Germinal center (tissue), 1 donor: Measurements from ENCODE around the gene PTPRN.
"Not testable (repeated sequence)": the region's sequence is repeated elsewhere in the genome, so short reads cannot be mapped to it uniquely, and the experiment has no call there.

Experiments
- DNase-seq: peaks from one replicate; pipeline ENCODE4 v3.0.0; 2012; ENCODE audit warnings: mixed read lengths, low spot score

The PTPRN gene

DNA sequence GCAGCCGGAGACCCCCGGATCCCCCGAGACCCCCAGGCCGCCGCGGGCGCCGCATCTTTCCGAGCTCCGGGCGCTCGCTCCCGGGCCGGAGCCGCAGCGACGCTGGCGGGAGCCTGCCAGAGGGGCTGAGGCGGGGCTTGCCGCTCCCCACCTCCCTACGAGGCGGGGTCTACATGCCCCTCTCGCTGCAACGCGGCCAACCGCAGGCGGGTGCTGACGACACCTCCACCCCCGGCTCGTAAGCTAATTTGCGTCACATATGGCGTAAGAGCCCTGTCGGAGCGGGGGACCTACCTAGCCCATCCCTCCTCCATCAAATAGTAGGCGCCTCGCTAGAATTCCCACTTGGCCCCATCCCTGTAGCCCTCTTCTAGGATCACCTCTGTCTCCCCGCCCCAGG, at the start of gene PTPRN:
Gene PTPRN (minus strand): TSS at position 124 of the 400 bp plus-strand sequence. CDS start 69 bp downstream, at position 55.
- DNase-seq: no peak

DNA sequence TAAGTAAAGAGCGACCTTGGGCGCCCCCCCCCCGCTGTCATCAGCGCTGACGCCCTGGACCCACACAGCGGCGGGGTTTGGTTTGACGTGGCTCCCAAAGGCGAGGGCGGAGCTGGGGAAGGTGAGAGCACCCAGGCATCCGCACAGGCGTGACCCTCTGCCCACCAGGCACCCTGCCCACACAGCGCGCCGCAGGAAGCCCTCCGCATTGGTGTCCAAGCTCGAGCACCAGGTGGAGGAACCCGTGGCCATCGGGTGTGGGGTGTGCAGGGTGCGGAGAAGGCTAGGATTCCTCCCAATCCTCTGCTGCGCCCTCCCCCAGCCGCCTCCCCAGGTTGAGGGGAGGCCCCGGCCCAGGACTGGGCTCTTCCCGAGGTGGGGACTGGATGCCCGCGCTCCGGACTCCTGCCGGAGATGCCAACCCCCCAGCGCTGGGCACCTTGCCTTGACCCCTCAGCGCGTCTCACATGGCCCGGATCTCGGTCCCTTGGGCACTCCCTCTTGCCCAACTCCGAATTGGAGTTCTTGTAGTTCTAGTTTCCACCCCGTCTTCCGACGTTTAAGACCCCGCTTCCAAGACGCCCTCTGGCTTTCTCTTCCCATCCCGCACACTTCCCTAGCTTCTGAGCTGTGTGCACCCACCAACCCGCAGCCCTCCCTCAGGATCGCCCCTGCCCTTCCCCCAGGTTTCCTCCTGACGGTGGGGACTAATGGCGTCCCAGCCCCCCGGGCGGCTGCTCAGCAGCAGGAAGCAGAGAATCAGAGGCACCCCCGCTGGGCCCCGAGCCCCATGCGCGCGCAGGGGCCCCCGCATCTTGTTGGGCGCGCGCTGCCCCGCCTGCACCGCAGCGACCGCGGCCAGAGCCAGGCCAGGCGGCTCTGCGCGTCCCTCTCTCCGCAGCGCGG, 49.2 kb upstream of the PTPRN start:
- no peak for DNase-seq

DNA sequence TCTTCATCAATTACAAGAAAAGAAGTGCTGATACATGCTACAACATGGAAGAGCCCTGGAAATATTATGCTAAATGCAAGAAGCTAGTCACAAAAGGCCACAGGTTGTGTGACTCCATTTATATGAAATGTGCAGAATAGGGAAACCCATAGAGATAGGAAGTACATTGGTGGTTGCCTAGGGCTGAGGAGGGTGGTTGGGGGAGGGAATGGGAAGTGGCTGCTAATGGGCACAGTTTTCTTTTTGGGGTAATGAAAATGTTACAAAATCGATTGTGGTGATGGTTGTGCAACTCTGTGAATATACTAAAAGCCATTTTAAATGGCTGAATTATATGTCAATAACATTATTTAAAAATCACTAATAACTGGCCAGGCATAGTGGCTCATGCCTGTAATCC, 47.6 kb upstream of the PTPRN start:
- DNase-seq: no peak

DNA sequence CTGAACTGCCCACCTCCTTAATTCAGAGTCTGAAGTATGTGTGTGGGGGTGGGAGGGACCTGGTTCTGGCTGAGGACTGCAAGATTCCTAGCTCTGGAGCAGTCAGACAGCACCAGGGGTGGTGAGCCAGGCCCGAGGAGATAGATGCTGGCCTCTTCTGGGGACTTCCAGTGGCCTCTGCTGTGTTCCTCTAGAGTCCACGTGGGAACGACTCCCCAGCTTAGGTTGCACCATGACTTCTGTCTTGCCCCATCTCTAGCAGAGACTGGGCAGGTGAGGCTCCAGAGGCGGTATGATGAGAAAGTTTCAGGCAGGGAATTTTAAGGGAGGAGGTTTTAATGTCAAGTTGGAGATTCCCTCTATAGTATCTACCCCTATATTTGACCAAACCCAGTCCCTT, 45.4 kb upstream of the PTPRN start:
- DNase-seq: no peak

DNA sequence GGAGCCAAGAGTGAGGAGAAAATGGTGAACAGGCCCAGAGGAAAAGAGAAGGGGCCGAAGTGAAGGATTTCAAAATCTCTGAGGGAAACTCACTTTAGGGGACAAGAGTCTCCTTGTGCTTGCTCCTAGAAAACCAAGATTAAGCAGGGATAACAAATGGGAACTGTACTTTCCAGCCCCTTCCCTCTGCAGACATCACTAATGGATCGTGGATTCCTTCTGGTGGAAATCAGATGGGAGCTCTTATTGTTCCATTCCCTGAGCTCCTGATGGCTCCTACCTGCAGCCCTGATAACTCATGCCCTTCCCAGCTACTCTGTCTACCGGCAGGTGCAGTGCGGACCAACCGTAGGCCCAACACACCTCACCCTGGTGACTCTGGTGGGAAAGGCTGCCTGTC, 43.9 kb upstream of the PTPRN start:
- no peak for DNase-seq

DNA sequence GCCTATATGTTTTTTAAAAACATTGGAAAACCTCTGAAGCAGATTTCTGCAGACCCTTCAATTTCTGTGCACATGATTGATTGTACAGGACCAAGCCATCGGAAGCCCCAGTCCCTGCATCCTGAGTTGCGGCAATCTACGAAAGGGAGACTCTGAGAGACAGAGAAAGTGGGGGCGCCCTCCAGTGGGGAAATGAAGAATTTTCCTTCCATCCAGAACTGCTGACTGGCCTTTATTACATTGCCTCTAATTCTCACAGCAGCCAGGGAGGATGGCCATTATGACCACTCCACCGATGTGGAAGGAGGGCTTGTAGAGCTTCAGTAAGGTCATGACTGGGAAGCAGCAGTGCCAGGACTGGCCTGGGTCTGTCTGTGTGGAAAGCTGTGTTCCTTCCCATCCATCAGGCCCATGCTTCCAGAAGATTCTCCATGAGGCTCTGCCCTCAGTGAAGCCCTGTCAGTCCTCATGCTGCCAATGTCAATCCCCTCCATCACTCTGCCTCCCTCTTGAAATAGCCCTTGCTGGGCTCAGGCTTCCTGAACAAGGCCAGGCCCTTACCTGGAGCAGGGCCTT, 43.3 kb upstream of the PTPRN start:
- DNase-seq: peak; percentile 67

DNA sequence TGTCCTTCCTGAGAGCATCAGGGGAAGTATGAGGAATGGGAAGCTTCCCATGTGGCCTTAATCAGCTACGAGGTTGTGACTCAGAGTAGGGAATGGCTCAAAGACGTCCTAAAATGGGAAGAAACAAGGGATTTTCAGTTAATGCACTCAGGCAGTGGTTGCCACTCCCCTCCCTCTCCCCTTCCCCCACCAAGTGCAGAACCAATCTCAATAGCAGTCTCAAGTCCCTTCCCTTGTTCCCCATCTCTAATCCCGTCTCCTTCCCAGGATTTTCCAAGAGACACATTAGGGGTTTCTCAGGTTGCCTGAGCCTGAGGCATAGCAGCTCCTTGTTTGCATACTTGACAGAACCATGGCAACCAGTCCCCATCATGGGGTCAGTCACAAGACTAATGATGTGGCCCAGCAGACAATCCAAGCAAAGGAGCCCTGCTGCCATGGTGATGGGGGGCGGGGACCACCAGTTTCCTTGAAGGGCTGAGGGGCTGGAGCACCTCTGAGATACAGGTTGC, 41.6 kb upstream of the PTPRN start:
- no peak for DNase-seq

DNA sequence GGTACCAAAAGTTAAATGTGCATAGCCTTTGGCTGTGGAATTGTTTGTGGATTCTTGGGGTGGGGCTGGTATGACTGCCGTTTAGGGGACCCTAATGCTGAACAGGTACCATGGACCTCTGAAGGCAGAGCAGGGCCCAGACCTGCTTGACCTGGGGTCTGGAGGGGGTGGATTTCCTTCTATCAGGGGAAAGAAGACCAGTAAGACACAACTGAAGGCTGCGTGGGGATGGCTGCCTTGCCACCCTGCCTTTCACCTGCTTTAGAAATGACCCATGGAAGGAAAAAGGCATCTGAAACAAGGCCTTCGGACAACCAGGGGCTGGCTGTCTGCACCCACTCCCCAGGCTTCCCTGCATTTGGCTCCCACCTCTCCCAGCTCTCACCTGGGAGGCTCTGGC, 41.0 kb upstream of the PTPRN start:
- no peak for DNase-seq

DNA sequence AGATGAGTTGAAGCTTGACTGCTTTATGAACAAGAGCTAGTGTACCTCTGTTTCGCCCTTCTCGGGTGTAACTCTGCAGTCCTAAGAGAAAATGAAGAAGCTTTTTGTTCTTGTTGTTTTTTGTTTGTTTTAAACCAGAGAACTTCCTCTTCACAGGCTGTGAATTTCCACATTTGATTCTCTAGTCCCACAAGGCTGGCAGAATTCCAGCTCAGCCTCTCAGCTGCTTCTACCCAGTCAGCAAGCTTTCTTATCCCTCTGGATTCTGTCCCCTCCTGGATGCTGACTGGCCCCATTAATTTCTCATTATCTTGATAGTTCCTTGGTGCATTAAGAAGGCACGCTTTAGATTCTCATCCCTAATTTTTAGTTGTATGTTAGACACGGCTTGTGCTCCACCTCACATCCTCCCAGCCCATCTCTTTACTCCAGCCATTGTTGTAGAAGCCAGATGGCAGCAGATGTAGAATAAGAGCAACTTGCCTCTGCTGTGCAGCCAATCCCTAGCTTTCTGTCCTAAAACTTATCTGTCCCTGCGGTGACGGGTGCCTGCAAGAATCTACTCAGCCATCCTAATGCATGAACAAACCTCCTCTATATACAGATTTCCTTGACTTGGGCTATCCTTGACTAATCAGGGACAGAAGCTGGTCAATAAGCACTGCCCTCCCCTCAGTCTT, 35.7 kb upstream of the PTPRN start:
- DNase-seq: no peak

DNA sequence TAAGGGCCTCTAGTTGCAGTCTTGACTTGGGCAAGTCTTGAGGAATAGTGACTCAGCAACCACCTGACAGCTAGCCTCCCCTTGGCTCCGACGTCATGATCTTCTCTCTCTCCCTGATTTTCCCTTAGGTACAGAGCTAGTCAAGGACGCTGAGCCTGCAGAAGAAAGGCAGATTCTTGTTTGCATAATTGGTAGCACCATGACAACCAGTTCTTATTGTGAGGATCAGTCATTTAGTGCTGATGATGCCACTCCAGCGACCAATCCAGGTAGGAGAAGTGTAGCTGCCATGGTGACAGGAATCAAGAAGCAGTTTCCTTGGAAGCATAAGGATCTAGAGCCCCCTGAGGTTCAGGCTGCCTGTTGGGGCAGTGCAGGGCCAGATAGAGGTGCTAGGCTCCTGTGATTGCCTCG, 26.2 kb upstream of the PTPRN start:
- no peak for DNase-seq

DNA sequence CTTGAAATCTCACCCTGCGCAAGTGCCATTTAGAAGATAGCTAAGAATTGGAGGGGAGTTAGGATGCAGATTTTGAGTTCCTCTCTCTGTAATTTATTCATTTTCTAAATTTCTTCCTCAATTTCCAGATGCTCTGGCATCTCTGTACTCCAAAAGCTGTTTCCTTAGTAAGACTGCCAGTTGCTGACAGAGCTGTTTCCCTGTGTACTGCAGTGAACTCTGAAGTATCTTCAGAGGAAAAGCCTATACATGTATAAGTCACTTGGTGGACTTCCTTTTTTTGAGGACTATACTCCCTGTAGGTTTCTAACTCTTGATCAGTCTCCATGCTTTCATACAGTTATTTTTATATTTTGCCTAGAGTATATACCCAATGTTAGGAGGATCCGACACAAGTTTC, 24.9 kb upstream of the PTPRN start:
- no peak for DNase-seq

DNA sequence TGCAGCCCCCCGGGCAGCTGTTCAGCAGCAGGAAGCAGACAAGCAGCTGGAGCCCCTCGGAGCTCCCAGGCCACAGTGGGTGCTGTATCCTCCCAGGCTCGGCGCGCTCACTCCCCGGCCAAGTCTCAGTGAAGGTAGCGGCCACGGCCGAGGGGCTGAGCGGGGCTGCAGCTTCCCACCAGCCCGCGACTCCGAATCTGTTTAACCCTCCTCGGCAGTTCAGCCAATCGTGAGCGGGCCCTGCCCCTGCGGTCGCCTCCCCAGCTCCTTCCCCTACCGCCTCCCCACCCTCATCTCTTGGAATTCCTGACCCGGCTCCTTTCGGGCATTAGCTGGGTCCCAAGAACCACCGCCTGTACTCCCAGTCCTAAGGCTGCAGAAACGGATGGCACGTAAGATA, 23.3 kb upstream of the PTPRN start, which contains the start of gene RESP18:
Gene RESP18 (minus strand): TSS at position 203 of the 400 bp plus-strand sequence.
- no peak for DNase-seq

DNA sequence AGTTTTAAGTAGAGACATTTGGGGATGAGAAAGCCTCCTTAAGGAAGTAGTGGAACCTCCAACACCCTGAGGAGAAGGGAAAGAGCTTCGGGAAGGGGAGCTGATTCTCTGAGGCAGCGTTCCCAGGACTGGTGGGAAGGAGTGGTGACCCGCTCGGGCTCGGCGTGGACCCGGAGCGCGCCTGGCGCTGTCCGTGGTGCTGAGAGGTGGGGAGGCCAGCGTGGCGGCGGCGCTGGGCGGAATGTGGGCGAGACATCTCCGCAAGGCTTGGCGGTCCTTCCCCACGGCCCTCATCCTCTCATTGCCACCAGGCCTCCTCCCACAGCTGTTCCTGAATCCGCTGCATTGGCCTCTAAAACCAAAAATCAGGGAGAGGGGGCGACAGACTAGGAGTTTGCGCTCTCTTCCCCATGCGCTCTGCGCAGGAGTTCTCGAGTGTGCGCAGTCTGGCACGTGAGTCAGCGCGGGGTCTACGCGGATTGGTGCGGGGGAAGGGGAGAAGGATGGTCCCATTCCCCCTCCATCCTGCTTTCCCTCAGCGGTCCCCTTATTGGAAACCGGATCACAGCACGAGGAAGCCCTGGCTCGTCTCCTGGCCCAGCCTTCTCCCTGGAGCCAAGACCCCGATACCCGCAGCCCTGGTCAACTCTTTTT, 22.5 kb upstream of the PTPRN start:
- no peak for DNase-seq

DNA sequence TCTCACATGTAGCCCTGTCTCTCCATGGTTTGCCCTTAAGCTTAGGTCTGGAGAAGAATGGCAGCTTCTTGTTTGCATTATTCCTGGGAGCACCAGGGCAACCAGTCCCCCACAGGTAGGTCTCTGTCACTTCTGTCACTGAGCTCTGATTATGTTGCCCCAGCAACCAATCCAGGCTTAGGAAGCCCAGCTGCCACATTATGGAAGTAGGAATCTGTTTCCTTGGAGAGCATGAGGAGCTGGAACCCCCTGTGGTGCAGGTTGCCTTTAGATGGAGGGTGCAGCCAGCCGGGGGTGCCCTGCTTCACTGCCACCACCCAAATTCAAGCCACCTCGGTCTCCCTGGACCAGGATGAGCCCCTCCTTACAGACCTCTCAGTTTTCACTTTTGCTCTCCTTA, 18.5 kb upstream of the PTPRN start:
- no peak for DNase-seq

DNA sequence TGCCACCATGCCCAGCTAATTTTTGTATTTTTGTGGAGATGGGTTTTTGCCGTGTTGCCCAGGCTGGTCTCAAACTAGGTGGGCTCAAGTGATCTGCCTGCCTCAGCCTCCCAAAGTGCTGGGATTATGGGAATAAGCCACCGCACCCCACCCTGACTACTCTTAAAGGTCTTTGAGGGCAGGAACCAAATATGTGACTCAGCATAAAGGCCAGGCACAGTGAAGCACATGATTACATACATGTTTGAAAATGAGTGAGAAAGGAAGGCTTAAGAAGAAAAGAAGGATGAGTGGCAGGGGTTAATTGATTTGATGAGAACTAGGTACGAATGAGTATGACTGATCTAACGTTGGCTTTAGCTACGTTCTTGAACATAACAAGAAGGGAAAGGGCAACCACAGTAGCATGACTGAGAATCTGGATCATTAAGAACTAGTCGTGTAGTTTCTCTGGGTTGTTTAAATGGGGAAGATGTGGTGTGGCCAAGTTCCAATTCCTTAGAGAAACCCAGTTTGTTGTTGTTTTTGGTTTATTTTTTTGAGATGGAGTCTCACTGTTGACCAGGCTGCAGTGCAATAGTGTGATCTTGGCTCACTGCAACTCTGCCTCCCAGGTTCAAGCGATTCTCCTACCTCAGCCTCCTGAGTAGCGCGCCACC, 16.6 kb upstream of the PTPRN start:
- DNase-seq: no peak

DNA sequence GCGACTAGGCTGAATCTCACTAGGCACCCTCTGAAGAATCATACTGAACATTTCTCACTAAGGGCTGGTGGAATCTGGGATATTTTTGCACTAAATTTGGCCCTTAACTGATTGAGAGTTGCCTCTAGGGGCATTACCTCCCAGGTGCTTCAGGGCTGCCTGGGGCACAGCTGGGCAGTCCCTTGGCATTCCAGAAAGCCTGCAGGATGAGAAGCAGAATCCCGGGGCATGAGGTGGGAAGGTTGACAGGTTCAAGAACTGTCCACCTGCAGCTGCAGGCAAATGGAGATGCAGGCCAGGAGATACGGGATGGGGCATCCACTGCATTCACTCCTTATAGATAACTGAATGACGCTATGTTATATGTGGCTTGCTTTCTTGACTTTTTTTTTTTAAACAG, 15.9 kb upstream of the PTPRN start:
- no peak for DNase-seq

DNA sequence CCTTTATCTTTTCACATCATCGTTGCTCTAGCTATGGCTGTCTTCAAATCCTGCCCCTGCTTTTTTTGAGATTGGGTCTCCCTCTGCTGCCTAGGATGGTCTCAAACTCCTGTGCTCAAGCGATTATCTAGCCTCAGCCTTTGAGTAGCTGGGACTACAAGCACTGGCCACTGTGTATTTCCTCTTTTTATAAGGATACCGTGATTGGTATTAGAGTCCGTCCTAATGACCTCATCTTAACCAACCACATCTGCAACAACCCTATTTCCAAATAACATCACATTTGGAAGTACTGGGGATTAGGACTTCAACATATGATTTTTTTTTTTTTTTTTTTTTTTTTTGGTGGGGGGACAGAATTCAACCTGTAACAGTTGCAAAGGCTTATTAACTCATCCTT, 14.2 kb upstream of the PTPRN start:
- no peak for DNase-seq

DNA sequence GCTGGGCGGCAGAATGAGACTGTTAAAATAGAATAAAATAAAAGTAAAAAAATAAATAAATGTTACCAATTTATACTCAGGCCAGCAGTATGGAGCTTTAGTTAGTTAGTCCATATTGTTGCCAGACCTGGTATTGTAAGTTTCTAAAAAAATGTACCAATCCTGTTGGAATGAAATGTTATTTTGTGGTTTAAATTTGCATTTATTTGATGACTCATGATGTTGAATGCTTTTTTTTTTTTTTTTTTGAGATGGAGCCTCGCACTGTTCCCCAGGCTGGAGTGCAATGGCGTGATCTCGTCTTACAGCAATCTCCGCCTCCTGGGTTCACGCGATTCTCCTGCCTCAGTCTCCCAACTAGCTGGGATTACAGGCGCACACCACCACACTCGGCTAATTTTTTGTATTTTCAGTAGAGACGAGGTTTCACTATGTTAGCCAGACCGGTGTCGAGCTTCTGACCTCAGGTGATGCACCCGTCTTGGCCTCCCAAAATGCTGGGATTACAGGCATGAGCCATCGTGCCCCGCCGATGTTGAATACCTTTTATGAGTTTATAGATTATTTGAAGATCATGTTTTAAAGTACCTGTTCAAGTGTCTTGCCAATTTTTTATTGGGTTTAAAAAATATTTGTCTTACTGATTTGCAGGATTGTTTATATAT, 5.7 kb upstream of the PTPRN start:
- no peak for DNase-seq

DNA sequence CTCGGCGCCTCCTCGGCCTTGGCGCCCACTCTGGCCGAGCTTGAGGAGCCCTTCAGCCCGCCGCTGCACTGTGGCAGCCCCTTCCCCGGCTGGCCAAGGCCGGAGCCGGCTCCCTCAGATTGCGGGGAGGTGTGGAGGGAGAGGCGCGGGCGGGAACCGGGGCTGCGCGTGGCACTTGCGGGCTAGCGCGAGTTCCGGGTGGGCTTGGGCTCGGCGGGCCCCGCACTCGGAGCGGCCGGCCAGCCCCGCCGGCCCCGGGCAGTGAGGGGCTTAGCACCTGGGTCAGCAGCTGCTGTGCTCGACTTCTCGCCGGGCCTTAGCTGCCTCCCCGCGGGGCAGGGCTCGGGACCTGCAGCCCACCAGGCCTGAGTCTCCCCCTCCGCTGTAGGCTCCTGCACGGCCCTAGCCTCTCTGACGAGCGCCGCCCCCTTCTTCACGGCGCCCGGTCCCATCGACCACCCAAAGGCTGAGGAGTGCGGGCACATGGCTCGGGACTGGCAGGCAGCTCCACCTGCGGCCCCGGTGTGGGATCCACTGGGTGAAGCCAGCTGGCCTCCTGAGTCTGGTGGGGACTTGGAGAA, 3.6 kb upstream of the PTPRN start:
- DNase-seq: not testable (repeated sequence)

DNA sequence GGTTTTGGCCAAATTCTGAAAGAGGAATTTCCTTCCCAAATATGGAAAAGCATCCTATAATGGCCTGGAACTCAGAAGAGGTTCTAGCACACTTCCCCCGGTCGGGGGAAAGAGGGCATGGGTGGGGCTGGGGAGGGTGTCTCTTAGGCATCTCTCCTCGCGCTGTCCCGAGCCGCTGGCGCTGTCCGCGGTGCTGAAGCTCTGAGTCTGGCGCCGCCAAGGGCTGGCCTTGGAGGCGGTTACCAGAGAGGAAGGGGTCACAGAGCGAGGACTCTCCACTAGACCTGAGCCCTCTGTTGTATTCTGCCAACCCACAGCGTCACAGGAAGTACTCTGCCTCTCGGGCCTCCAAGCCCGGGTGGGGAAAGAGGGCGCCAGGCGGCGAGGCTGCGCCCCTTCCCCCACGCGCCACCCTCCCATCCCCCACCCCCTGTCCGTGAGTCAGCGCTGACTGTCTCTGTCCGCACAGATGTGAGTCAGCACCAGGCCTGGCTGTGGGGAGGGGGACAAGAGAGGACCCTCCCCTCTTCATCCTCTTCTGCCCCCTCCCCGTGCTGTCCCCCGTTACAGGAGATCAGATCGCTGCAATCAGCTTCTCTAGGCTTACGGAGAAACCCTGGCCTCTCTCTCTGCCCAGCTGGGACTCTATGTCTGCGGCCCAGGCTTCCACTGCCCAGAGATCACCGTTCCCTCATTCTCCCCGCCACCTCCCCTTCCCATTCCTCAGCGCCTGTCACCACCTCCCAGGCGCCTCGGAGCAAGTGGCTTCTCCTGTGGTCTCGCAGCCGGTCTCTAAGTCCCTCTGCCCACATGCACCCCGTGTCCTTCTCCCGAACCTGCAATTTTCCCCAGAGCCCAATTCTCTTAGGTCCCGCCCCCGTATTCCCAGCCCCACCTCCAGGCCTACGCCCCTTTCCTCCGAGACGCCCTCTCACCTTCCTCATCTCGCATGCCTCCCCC, 779 bp downstream of the PTPRN start:
- DNase-seq: peak; percentile 72
